Measurements from ENCODE around the gene DGAT2L6.
A peak's percentile ranks its signal among the peaks of the same experiment; 100 is the strongest.

The DGAT2L6 gene, protein sequence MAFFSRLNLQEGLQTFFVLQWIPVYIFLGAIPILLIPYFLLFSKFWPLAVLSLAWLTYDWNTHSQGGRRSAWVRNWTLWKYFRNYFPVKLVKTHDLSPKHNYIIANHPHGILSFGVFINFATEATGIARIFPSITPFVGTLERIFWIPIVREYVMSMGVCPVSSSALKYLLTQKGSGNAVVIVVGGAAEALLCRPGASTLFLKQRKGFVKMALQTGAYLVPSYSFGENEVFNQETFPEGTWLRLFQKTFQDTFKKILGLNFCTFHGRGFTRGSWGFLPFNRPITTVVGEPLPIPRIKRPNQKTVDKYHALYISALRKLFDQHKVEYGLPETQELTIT

DNA sequence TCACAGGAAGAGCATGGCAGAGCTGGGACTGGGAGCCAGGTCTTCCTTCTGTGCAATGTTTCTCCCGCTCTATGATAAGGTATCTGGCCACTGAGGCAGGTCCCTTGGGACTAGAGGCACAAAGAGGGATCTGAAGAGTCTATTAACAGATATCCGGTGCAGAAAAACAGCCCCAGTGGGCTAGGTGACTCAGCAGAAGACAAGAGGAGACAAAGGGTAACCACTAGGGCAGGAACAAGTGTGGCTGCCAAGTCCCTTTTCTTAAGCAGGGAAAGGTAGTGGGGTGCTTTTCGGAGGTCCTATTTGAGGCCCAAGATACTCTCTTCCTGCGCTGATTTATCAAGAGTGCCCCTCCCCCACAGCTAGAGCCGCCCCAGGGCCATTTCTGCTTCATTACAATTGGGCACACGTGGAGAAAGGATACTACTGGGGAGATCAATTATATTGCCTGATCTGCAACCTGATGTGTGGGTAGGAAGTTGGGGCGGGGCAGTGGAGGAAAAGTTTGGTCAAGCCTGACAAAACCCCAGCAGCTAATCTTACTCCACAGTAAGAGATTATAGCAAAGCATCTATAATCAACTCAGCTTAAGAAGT is at the start of gene DGAT2L6:
TSS of gene DGAT2L6 (plus strand) at position 546 of the 596 bp plus-strand sequence. CDS start 100 bp downstream, outside the sequence.
- DNase-seq = peak; percentile 92

DNA sequence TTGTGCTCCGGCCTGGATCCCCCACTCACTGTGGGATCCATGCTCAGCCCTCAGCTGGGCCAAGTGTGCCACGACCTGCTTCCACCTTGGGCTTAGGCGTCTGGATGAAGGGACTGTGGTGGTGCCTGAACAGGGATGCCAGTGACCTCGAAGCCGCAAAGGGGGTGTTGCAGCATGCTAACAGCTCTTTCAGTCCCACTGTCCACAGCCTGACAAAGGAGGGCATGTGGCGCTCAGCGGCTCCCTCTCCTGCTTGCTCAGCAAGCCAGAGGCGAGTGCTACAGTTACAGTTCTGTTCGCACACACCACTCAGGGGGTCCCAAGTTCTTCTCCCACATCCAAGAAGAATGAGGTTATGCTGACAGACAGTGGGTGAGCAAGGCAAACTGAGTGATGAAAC is 49.2 kb upstream of the DGAT2L6 start:
- no peak for DNase-seq

DNA sequence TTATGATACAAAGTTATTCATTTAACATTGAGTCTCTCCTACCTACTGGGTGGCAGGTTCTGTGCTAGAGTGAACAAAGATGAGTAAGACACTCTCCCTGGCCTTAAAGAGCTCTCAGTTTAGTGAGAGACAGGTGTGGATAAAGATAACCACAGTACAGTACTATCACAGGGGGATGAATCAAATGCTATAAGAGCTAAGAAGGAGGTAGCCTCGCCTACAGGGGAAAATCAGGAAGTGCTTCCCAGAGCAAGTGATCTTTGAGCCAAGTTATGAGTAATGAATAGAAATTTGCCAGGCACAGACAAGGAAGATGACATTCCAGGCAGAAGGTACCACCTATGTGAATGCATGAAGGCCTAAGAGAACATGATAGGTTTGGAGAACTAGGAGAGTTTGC is 47.5 kb upstream of the DGAT2L6 start:
- no peak for DNase-seq

DNA sequence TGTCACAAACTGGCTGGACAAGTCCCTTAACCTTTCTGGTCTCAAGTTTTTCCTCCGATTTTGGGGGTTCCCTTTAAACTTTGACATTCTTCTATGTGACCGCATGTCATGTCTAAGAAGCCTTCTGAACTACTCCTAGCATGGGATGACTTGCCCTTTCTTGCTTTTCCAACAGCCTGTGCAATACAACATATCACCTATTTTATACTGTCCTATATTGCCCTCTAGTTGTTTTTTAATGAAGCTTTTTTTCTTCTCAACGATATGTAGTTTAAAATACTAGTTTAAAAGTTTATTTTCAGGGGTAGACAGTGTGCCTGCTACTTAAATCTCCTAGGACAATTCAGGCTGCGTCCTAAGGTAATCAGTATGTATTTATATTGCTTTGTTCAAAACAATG is 45.1 kb upstream of the DGAT2L6 start:
- no peak for DNase-seq

DNA sequence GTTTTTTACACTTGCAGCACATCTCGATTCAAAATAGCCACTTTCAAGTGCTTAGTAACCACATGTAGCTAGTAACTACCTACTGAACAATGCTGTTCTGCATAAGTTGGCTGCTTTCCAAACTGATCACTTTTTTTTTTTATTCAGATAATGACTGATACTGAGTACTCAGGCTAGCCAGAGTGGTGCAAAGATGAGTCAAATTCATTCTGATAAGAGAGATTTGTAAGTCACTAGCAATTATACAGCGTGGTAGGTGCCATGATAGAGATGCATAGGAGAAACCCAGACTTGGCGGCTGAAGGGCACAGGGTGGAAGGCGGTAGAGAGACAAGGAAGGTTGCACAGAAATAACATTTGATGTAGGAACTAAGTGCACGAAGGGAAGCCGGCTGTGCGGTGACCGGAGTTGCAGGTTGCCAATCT is 44.4 kb upstream of the DGAT2L6 start:
- DNase-seq = no peak

DNA sequence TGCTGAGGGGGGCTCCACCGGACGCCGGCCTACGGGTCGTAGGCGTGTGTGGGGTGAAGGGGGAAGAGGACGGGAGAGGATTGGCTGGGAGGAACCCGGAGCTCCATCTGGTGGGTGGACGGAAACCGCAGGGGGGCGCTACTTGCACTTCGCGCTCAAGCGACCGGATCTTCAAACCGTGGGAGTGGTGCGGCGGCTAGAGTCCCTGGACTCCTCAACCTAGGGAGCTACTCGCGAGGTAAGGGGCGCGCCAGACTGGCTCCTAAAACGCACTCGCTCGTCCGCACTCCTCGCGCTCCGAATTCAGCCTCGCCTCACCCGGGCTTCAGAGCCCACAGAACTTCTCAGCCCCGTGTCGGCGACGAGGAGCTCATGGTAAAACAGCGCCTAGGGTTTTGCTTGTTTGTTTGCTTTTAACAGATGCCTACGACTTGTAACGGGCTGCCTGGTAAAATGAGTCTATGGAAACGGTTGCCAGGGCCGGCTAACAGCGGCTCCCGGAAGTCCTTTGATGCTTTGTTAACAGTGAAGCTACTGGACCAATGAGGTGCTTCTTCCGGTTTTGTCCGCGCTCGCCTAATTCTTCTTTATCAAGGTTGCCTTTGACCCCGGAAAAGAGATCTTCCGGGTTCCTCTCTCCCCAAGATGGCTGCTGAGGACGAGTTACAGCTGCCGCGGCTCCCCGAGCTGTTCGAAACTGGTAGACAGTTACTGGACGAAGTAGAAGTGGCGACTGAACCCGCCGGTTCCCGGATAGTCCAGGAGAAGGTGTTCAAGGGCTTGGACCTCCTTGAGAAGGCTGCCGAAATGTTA is 43.8 kb upstream of the DGAT2L6 start, which contains the start of gene IGBP1:
TSS of gene IGBP1 (plus strand) at position 145 of the 813 bp plus-strand sequence. CDS start at position 646, 501 bp downstream.
- peak; percentile 93 for DNase-seq

DNA sequence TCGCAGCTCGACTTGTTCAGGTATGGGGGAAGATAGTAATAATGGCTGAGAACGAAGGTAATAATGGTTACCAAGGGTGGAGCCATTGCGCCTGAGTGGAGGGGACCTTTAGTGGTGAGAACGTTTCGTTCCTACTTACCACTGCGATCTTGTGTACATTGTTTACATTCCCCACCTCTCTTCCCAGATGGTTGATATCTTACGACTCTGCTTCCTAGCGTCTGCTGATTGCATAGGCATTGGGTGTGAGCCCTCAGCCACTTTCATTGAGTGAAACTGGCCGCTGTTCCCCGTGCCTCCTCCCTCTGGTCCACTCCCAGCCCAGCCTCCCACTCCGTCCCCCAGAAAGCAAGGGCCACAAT is 43.2 kb upstream of the DGAT2L6 start:
- no peak for DNase-seq

DNA sequence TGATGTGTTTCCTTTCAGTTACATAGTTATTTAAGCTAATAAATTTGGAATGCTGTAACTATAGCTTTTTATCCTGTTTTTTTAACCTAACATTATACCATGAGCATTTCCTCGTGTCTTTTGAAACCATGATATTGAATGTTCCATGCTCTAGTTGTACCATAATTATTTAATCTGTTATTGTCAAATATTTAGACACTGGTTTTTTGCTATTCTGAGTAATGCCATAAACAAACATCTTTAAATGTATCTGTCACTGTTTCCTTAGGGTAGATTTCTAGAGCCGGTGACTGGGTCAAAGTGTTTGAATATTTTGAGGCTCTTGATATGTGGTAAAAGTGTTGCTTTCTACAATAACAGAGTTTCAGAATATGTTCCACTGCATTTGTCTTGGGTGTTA is 38.7 kb upstream of the DGAT2L6 start:
- no peak for DNase-seq

DNA sequence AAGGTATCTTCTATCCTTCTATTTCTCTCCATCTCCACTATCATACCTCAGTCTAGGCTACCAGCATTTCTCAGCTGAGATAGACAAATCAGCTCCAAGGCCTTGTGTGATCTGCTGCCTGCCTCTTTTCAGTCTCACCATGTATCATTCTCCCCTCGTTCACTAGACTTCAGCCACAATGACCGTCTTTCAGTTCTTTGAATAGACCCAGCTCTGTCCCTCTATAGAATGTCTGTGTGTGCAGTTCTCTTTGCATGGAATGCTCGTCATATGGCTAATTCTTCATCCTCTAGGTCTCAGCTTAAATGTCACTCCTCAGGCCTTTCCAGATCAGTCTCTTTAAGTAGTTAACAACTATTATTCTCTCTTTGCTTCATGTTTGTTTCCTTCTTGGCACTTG is 37.5 kb upstream of the DGAT2L6 start:
- no peak for DNase-seq

DNA sequence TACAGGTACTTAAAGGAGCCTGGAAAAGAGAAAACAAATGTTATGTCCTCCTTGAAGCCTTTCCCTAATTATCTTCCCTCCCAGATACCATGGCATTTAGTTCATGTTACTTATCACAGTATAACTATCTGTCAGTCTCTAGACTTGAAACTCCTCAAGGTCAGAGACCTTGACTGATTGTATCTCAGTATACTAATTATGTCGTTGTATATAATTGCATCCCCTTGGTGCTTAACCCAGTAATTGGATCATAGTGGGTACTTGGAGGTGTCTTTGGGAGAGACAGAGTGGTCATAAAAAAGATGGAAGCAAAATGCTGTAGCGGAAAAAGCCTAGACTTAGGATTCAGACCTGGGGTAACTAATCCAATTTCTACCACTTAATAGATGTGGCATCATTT is 35.9 kb upstream of the DGAT2L6 start:
- no peak for DNase-seq

DNA sequence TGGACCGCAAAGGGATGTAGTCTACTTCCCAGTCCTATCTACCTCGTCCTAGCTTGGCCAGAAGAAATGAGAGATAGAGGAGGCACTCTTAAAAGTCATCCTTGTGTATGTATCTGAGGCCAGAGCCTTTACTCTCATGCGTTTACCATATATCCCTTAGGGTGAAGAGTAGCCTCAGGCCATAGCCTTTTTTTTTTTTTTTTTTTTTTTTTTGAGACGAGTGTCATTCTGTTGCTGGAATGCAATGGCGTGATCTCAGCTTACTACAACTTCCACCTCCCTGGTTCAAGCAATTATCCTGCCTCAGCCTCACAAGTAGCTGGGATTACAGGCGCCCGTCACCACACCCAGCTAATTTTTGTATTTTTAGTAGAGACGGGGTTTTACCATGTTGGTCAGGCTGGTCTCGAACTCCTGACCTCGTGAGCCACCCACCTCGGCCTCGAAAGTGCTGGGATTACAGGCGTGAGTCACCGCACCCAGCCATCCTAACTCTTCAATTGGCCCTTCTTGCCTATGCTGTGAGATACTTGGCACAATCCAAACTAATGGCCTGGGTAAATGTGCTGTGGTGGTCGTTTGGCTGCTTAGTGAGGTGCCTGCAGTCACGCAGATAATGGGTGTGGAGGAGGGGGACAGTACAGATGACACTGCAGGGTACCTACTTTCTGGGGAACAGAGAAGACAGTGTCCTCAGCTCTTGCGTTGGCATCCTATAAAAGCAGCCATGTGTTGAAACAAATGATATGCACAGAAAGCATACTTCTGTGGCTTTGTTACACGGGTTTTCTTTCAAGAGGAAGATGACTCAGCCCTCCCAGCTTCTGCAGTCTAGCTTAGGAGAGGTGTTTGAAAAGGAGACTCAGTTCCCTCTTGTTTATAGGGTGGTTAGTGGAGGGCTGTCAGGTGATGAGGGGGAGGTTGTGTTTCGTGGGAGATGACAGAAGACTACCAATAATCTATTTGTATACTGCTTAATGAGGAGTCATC is 10.4 kb upstream of the DGAT2L6 start:
- no peak for DNase-seq

DNA sequence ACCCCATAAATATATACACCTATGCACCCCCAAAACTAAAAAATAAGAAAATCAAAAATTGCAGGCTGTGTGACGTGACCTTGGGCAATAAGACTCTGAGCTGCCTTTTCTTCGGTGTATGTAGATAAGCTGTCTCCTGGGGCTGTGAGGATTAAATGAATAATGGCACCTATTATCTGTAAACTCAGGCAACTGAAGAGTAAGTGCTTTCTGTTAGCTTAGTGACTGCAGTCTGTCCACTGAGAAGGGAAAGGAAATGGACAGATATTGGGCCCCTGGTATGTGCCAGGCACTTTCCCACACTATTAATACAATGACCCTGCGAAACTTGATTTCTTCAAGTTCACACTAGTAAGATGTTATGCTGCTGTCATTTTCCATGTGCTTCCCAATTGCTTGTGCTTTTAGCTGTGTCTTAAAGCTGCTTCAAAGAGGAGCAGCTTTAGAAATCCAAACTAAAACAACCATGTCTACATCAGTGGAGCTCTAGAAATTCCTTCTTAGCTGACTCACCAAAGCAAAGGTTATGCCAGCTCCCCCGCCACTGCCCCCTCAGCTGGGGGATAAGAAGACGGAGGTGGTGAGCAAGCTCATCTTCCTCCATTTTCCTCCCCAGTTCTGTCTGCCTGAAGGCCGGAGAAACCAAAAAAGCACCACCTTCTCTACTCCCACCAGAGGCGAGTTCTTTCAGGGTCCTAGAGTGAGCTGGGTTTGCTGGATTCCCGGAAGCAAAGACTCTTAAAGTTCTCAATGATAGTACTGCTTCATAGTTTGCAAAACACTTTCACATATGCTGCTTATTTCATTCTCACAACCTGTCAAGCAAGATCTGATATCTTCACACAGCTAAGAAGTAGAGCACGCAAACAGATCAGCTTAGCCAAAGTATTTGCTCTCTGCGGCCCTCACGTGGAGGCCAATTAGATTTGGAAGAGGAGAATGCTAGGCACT is 8.8 kb upstream of the DGAT2L6 start:
- DNase-seq = peak; percentile 59

DNA sequence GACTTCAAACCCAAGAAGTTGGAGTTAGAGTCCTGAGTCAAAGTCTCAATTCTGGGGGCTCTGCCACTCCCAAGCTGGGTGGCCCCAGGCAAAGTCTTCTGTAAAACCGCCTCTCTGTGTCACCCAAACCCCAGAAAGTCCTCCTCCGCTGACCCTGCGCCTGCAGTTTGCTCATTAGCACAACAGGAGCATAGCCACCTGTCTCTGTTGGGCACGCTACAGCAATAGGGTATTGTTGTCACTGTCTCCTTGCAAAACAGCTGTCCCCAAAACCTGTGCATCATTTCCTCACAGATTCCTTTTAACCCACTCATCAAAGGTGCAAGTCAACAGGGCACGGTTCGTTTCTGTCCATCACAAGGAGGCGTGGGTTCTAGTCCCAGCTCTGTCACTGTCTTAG is 8.0 kb upstream of the DGAT2L6 start:
- DNase-seq = no peak

DNA sequence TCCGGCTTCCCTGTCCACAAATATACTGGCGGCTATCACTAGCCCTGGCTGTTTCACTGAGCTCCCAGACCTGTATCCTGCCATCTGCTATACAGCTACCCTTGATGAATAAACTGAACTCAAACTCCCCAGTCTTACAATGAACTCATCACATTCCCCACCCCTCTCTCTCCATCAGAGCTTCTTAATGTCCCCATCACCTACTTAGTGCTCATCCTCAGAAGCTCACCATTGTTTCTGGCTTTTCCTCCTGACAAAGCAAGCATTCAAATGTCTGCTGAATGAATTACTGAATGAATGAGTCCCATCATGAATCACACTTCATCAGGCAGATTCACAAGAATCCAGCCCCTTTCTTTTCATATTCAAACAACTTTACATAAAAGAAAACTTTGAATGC is 5.7 kb upstream of the DGAT2L6 start:
- no peak for DNase-seq

DNA sequence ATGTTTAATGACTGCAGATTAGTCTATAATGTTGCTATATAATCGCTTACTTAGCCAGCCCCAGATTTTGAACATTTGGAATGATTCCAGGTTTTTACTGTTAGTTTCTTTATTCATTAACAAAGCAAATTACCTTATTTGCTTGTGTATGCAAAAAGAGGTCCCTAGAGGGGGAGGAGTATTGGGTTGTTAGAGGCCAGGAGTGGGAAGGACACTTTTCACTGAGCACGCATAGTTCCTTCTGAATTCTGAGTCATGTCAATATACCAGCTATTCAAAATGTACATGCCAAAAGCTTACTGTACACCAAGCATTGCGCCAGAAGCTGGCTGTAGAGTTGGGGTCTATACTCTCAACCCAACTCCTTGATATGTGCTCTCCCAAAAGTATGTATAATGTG is 5.1 kb upstream of the DGAT2L6 start:
- DNase-seq = peak; percentile 81

DNA sequence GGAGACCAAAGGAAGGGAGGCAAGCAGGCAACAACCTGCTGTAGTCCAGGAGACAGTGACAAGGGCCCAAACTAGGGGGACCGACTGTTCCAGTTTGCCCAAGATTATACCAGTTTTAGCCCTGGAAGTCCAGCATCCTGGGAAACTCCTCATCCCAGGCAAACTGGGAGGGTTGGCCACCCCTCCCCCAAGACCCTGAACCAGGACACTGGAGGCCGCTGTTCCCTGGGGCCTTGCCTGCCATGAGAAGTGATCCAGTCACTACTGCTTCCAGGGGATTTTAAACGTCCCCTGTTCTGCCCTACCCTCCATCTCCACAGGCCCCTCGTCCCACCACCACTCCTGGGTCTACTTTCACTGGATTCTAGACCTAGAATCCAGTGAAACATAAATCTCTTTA is 4.3 kb upstream of the DGAT2L6 start:
- DNase-seq = no peak

DNA sequence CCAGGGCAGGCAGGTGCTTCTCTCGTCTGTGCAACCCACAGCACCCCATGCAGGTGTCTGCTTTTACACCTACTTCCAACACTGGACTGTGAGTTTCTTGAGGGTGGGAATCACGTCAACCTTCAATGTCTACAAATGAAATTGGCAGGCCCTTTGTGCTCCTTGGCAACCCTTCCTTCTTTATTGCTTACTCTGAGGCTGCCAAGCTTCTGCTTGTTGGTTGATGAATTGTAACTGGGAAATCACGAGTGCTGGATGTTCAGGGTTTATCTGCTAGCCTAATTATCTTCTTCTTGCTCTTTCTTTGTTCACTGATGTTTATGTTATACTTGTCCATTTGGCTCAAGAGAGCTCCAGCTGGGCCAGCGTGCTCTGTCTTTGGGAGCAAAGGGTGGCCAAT is 2.5 kb upstream of the DGAT2L6 start:
- DNase-seq = no peak

DNA sequence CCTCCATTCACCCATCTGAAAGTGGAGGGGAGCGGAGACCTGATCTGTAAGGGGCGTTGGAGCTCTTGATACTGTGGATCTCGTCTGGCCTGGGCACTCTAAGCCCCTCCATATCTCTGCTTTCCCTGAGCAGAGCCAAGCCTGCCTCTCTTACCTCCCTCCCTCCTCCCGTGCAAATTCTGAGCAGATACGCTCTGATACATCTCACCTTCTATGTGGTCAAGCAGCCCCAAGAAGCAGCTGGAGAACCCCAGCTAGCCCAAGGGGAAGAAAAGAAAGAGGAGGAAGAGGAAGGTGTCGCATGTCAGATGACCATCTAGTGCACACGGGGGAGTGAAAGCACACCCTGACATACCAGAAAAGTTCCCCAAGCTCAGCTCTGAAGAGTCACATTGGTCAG is 1.9 kb upstream of the DGAT2L6 start:
- no peak for DNase-seq

DNA sequence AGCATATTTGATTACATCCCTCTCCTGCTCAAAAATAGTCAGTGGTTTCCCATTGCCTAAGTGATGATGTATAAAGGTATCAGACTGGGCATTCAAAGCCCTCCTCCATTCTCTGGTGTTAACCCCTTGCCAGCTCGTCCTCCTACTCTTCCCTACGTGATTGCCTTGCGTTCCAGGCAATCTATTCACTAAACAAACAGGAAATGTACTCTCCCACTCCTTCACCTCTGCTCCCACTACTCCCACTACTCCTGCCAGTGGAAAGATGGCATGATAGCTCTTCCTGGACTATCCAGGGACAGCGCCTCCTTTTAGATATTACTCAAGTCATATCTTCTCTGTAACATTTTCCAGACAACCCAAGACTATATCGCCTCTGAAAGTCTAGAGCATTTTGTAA is 5.8 kb downstream of the DGAT2L6 start:
- DNase-seq = no peak

DNA sequence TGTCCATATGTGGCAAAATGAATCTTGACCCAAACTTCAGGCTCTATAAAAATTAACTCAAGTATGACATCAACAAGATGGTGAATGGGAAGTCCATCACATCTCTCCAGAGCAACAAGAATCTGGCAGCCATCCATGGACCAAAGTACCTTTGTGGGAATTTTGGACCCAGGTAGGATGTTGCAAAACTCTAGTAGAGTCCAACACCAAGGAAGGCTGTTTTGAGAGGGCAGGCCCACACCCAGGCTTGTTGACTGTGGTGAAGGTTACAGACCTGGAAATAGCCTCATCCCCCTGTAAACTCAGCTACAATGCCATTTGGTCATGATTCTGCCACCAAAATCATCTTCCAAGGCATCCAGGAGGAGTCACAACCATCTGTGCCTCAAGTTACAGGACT is 12.9 kb downstream of the DGAT2L6 start:
- no peak for DNase-seq

DNA sequence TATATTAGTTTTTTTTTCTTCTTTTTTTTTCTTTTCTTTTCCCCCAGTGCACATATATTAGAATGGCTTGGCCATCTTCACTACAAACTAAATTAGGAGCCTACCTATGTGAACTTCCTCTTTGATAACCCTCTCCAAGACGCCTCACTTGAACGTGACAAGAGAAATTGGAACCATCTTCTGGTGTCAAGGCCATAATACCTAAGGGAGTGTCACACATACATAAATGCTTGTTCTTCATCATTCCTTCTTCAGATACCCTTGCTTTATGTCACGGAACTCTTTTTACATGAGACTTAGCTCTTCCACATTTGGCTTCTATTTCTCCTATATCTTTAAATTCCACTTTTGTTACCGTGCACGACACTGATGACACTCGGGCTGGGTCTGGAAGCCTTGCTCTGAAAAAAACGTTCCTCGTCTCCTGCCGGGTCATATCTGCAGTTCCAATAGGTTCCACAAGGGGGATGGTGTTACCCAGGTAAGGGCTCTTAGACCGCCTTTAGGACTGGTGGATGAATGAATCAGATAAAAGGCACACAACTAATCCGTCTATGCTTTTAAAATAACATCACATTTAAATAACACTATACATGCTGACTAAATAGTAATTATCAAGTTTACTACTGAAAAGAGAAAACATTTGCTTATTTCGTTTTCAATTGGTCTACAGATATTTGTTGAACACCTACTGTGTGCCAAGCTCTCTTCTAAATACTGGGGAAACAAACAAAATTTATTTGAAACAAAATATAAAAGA is 19.9 kb downstream of the DGAT2L6 start:
- no peak for DNase-seq
